GM12864 (cell line): ENCODE measurements around the gene HS3ST4.

Experiments used
- DNase-seq: peaks from one replicate; pipeline ENCODE4 v3.0.0-alpha.2; 2011; ENCODE audit warnings: low read depth
- H3K4me3 ChIP-seq: 2 replicates; pipeline ENCODE4 v1.5.1; 2011; ENCODE audit warnings: mild to moderate bottlenecking, low read depth, low read length, control low read depth
- CTCF ChIP-seq: IDR thresholded peaks from 2 replicates; pipeline ENCODE4 v1.5.1; 2011; ENCODE audit warnings: low read depth, mild to moderate bottlenecking, moderate library complexity, low read length, control low read depth, inconsistent platforms; ENCODE audit errors: missing control alignments

Gene HS3ST4

GRCh38 chr16:25709213-25709612 lies 17.5 kb downstream of the HS3ST4 start:
- DNase-seq, result no peak
- no peak for TF ChIP-seq CTCF
- no peak overlapping the region for H3K4me3 ChIP-seq

DNA sequence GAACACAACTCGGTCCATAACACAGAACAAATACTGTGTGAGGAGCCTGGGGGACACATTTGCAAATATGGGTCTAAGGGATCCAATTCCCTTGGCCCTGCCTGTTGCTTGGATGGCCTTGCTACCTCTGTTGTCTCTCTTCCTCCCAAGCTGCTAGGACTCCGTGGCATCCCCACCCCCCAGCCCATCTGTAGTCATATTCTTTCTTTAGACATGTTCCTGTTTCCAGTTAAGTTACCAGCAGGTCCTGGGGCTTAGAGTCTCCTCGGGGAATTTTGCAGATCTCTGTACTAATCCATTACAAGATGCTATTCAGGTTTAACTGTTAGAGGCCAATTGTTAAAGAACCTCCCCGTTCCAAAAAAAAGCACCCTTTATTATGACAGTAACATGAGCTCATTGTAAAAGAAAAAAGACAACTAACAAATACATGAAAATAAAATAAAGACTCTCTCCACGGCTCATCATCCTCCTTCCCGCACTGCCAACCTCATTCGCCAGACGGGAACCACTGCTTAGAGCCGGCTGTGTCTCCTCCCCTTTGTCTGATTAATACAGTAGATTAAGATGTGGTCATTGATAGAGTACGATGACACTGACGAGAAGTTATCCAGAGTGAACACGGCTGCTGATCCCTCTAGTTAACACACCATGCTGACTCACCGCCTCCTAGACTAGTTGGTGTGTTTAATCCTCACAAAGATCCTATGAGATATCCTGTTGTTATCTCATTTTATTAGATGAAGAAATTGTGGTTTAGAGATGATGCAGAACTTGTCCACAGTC lies 22.2 kb downstream of the HS3ST4 start:
- no peak for TF ChIP-seq CTCF
- H3K4me3 ChIP-seq, result no peak overlapping the region
- DNase-seq, result no peak

- no peak for DNase-seq
- TF ChIP-seq CTCF, result no peak
- H3K4me3 ChIP-seq, result no peak overlapping the region
Observed at GRCh38 chr16:25716186-25716585, 24.4 kb downstream of the HS3ST4 start.

- TF ChIP-seq CTCF, result no peak
- no peak overlapping the region for H3K4me3 ChIP-seq
- no peak for DNase-seq
Observed at GRCh38 chr16:25721439-25721838, 29.7 kb downstream of the HS3ST4 start.

DNA sequence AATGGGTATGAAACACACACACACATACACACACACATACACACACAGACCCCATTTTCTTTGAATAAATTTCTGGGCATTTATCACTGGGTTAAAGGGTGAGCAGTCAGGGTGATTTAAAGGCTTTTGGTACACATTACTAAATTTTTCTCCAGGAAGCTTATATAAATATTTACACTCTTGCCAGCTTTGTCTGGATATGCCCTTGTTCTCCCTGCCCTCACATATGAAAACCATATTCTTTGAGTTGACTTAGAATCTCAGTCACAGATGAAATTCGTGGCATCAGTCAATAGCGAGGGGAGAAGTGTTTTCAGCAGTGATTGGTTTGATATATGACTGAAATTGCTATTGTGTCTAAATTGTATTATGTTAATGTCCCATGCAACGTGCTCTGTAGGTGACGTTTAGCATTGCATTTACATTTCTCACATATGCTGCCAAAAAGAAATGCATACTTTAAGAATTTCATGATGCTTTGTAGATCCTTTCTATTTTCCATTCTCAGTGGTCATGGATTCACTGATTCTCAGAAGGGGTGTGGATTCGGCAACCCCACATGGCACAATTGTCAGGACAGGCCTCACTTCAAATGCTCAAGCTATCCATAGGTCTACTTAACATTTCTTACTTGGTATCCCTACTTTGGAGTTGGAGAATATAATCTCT lies 34.8 kb downstream of the HS3ST4 start:
- no peak overlapping the region for H3K4me3 ChIP-seq
- no peak for DNase-seq
- TF ChIP-seq CTCF, result no peak

- DNase-seq, result no peak
- no peak overlapping the region for H3K4me3 ChIP-seq
- no peak for TF ChIP-seq CTCF
Observed at GRCh38 chr16:25729188-25729915, 37.6 kb downstream of the HS3ST4 start.
